ENCODE results near the gene PPFIBP2. TPM values are rescaled to one million over a fixed set of nuclear protein-coding genes. Genes with fewer than 3 reads are reported as not detected.

PPFIBP2 gene
- total and polyA plus RNA-seq, 2 of the 13 experiments (the other 11 are each of a cell fraction or from before 2014, with no cell fraction given), result 15.0 to 52.5 TPM

GRCh38 chr11:7665473-7666291 lies 151.9 kb downstream of the PPFIBP2 start (continued):
- no peak for TF ChIP-seq E2F1 (CRISPR knock-in tag; IDR thresholded peaks at IDR 0.05)
- no peak for TF ChIP-seq ZNF878 (CRISPR knock-in tag; IDR thresholded peaks at IDR 0.05)
- no peak for TF ChIP-seq ZNF790 (CRISPR knock-in tag; IDR thresholded peaks at IDR 0.05; ENCODE audit: borderline replicate concordance)
- TF ChIP-seq ZFX (CRISPR knock-in tag; IDR thresholded peaks at IDR 0.05; ENCODE audit: low read depth), result peak; percentile 56
- TF ChIP-seq MIXL1 (CRISPR knock-in tag; IDR thresholded peaks at IDR 0.05), result no peak
- TF ChIP-seq TBX2 (CRISPR knock-in tag; IDR thresholded peaks at IDR 0.05; ENCODE audit: borderline replicate concordance), result 0 out of 2 replicates have a peak, but pooled peaks have one; percentile 9
- no peak for TF ChIP-seq ZKSCAN5 (CRISPR knock-in tag; IDR thresholded peaks at IDR 0.05)
- no peak for TF ChIP-seq ZNF333 (CRISPR knock-in tag; IDR thresholded peaks at IDR 0.05; ENCODE audit: borderline replicate concordance)
- no peak for TF ChIP-seq ATF6 (CRISPR knock-in tag; conservative IDR thresholded peaks at IDR 0.05)
- no peak for TF ChIP-seq ZNF558 (CRISPR knock-in tag; IDR thresholded peaks at IDR 0.05; ENCODE audit: borderline replicate concordance)
- TF ChIP-seq ZNF20 (CRISPR knock-in tag; IDR thresholded peaks at IDR 0.05), result no peak
- TF ChIP-seq ZNF260 (CRISPR knock-in tag; IDR thresholded peaks at IDR 0.05; ENCODE audit: borderline replicate concordance, low read depth), result no peak
- TF ChIP-seq THAP11 (CRISPR knock-in tag; IDR thresholded peaks at IDR 0.05), result no peak
- TF ChIP-seq ZNF530 (CRISPR knock-in tag; IDR thresholded peaks at IDR 0.05; ENCODE audit: low read depth), result no peak
- TF ChIP-seq PITX1 (CRISPR knock-in tag; IDR thresholded peaks at IDR 0.05), result no peak
- TF ChIP-seq ELK4 (CRISPR knock-in tag; IDR thresholded peaks at IDR 0.05; ENCODE audit: borderline replicate concordance), result no peak
- TF ChIP-seq USF2 (IDR thresholded peaks at IDR 0.05; ENCODE audit: low read depth, low read length), result no peak
- TF ChIP-seq USF2 (CRISPR knock-in tag; IDR thresholded peaks at IDR 0.05; ENCODE audit: borderline replicate concordance), result no peak
- TF ChIP-seq ZNF644 (CRISPR knock-in tag; IDR thresholded peaks at IDR 0.05; ENCODE audit: low read depth), result no peak
- no peak for TF ChIP-seq ZNF782 (CRISPR knock-in tag; IDR thresholded peaks at IDR 0.05; ENCODE audit: borderline replicate concordance)
- no peak for TF ChIP-seq SIX4 (CRISPR knock-in tag; IDR thresholded peaks at IDR 0.05)
- no peak for TF ChIP-seq ZNF235 (CRISPR knock-in tag; IDR thresholded peaks at IDR 0.05; ENCODE audit: borderline replicate concordance)
- no peak for TF ChIP-seq MZF1 (CRISPR knock-in tag; IDR thresholded peaks at IDR 0.05; ENCODE audit: borderline replicate concordance)
- TF ChIP-seq TARDBP (CRISPR knock-in tag; IDR thresholded peaks at IDR 0.05), result no peak
- no peak for TF ChIP-seq ZKSCAN1 (IDR thresholded peaks at IDR 0.05; ENCODE audit: low read length)
